HT-29 (cell line): ENCODE data around the gene INPP5A. TPM values are rescaled to one million over a fixed set of nuclear protein-coding genes. Genes with fewer than 3 reads are reported as not detected.
A peak's percentile ranks its signal among the peaks of the same experiment; 100 is the strongest.
"Not testable (repeated sequence)": the region's sequence is repeated elsewhere in the genome, so short reads cannot be mapped to it uniquely, and the experiment has no call there.

Source experiments
- DNase-seq: peaks from one replicate; pipeline ENCODE4 v3.0.0-alpha.2; 2015; ENCODE audit warnings: low spot score
- total RNA-seq: library from RNA; depleted of rRNA; stranded (reverse); fragments of >200 nt; shearing (Covaris generic); gene quantifications from 2 replicates; pipeline ENCODE4 v1.2.3, GENCODE V29; 2014

Gene INPP5A
- total RNA-seq, 1 experiment from 2014 or later = 22.7 TPM

DNA sequence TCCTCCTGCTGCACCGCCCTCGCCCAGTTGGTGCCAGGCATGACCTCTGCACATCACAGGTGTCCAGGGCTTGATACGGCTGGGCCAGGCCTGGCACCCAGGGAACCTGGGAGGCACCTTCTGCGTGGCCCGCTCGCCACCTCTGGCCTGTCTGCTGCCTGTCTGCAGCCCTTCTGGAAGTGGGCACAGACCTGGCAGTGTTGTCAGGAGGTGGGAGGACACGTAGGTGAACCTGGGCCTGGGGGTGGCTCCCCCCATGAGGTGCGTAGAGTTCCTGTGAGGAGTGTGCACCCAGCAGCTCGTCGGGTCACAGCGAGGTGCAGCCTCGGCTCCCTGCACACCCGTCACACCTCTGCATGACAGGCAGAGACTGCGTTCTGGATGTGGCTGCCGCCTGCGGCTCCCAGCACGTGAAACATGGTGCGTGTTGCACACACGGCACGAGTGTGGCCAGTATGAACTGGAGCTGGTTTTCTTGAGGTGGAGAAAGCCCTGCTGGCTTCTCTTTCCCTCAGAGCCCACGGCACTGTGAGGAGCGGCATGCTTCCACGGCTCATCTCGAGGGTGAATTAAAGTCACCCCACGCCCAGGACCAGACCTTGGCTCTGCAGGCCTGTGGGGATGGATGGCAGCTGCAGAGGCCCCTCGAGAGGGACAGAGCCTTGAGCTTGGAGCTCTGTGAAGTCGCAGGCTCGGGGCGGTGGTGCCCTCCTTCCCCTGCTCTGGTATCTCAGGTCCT is 24.8 kb downstream of the INPP5A start:
- no peak for DNase-seq

GRCh38 chr10:132562916-132563456 is 25.4 kb downstream of the INPP5A start:
- DNase-seq = no peak

- no peak for DNase-seq
Measured at GRCh38 chr10:132563485-132564248, 26.1 kb downstream of the INPP5A start.

DNA sequence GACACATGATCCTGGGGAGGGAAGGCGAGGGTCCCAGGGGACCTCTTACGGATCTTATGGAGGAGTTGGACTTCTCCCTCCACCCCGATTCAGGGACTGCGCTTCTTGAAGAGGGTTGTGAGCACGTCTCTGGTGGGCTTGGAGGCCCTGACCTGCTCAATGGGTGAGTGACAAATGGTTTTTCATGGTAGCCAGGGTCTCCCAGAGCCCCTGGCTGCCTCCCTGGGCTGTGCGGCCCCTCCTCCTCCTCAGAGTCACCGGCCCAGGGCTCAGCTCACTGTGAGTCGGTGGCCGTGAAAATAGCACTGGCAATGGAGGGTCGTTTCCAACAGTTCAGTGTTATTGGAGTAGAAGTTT is 26.6 kb downstream of the INPP5A start:
- no peak for DNase-seq

- no peak for DNase-seq
Measured at GRCh38 chr10:132564690-132565089, 27.1 kb downstream of the INPP5A start.

DNA sequence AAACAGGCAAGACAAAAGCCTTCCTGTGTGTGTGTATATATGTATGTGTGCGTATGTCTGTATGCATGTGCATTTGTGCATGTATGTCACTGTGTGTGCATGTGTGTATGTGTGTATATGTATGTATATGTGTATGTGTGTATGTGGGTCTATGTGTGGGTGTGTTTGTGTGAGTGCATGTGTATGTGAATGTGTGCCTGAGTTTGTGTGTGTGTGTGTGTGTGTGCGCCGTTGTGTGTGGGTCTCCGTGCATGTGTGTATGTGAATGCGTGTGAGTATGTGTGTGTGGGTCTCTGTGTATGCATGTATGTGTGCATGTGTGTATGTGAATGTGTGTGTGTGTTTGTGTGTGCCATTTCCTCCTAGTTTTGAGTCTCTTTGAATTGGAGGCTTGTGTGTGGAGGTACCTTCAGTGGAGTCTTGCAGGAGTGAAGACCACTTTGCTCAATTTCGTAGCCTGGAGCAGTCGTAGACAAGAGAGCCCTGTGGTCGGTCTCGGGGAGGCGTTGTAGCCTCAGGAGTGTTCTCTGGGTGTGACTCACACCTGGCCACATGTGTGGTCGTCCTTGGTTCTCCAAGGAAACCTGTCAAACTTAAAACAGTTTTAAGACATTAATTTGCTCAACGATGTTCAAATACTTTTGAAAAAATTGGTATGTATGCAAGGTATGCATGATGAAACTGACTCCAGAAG is 28.1 kb downstream of the INPP5A start:
- DNase-seq = no peak

- DNase-seq = no peak
Measured at GRCh38 chr10:132566892-132567291, 29.3 kb downstream of the INPP5A start.

GRCh38 chr10:132570265-132570664 is 32.7 kb downstream of the INPP5A start:
- no peak for DNase-seq

- DNase-seq = peak; percentile 43
Measured at GRCh38 chr10:132570771-132571649, 33.4 kb downstream of the INPP5A start.

- peak; percentile 86 for DNase-seq
Measured at GRCh38 chr10:132571650-132572544, 34.3 kb downstream of the INPP5A start.

- no peak for DNase-seq
Measured at GRCh38 chr10:132572545-132572937, 35.0 kb downstream of the INPP5A start.

- DNase-seq = not testable (repeated sequence)
Measured at GRCh38 chr10:132572946-132573345, 35.4 kb downstream of the INPP5A start.

DNA sequence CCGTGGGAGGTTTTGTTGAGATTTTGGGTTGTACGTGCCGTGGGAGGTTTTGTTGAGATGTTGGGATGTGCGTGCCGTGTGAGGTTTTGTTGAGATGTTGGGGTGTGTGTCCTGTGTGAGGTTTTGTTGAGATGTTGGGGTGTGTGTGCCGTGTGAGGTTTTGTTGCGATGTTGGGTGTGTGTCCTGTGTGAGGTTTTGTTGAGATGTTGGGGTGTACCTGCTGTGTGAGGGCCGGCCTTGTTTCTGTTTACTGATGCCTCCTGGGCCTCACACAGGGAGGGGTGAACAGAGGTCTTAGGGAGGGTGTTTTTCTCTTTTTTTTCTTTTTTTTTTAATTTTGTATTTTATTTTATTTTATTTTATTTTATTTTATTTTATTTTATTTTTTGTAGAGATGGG is 36.7 kb downstream of the INPP5A start:
- no peak for DNase-seq

DNA sequence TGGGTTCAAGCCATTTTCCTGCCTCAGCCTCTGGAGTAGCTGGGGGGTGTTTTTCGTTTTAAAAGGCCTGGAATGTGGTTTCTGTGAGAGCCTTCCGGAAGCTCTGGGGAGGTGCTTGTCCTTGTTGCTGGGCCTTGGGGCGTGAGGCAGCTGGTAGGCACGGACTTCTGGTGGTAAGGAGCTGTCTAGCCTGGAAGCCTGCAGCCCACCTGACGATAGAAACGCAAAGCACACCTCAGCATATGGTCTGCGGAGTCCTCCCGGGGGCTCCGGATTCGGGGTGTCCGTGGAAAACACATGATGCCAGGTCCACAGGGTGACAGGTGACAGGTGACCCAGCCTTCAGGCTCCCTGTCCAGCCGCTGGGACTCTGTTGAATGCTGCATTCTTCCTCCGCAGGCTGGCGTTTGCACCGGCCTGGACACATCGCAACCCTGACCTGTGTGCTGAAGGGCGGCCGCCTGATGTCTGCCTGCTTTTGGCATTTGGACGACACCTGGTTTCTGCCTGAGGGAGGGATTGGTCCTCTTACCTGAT is 37.3 kb downstream of the INPP5A start:
- peak; percentile 45 for DNase-seq

DNA sequence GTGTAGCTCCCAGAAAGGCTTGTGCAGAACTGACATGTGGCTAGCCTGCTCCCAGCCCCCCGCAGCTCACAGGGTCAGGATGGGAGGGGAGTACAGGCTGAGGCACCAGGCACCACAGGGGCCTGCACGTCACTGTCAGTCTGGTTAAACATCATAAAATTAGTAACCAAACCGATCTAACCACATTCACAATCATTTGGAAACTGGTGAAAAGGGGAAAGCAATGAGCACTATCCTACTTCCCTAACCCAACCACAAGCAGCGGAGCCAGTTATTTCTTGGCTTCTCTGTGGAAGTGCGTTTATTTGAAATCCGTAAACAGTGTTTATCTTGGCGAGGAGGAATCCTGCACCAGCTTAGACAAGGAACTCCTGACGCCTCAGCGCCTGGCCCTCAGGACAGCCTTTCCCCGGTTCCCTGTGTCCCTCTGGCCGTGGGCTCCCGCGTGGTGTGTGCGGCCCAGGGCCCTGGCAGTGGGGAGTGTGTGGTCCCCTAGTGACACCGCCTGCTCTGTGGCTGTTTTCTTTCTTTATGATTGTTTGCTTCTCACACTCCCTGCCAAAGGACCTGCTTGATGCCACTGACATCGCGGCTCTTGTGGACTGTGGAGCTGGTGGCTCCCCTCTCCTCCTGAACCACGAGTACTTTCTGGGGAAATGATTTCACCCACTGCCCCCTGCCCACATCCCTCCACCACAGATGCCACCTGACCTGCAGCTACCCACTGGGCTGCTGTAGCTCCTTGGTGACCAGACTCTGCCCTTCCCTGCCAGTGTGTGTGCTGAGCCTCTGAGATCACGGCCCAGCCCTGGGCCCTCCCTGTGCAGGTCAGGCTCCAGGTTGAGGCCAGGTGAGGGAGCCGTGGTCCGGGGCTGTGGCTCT is 38.0 kb downstream of the INPP5A start:
- peak; percentile 79 for DNase-seq

DNA sequence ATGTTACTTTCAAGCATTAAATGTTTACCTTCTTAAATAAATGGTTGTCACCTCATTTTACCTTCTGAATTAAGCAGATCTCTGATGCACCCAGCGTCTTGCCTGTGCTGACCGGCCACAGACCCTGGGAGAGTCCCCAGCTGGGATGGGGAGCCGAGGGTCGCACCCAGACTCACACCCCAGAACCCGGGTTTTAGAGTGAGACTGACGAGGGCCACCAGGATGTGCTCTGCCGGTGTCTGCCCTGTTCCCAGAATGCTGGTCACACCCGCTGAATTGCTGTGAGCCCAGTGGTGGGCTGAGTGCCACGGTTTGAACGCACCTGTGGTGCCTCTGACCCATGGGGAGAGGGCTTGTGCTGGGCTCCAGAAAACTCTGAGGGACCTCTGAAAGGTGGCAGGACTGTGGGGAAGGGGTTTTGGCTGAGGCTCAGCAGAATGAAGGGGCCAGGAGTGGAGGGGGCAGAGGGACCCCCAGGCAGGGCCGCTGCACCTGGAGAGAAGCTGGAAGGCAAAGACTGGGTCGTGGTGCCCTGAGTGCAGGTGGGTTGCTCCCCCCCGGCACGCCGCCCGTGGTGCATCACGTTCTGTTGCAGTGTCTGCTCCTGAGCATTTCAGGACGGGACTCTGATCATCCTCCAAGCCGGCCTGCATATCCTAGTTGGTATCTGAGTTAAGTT is 39.2 kb downstream of the INPP5A start:
- DNase-seq = no peak

GRCh38 chr10:132577350-132578003 is 39.9 kb downstream of the INPP5A start:
- DNase-seq = peak; percentile 33
